ENCODE measurements around the gene PIGU. TPM values are rescaled to one million over a fixed set of nuclear protein-coding genes. Genes with fewer than 3 reads are reported as not detected.
"Not testable (repeated sequence)": the region's sequence is repeated elsewhere in the genome, so short reads cannot be mapped to it uniquely, and the experiment has no call there.

The PIGU gene
- total and polyA plus RNA-seq, 5 experiments from 2014 or later, result 11.4 to 25.4 (median 18.3) TPM

DNA sequence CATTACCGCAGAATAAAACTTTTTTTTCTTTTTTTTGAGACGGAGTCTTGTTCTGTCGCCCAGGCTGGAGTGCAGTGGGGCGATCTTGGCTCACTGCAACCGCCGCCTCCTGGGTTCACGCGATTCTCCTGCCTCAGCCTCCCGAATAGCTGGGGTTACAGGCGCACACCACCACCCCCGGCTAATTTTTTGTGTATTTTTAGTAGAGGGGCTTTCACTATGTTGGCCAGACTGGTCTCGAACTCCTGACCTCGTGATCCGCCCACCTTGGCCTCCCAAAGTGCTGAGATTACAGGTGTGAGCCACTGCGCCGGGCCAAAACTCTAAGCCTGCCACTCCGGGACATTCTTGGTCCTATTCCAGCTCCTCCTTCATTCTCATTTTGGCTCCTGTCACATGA lies 162.9 kb downstream of the PIGU start:
- H3K9me3 Mint-ChIP-seq, DNase-seq, ATAC-seq, POLR2A ChIA-PET, H3K27me3 Mint-ChIP-seq: not testable (repeated sequence)
- H3K27ac Mint-ChIP-seq, result peak overlapping the region in 6 of 10 donors; percentile 16 to 67 (median 44)
- peaks cover 0 to 13% (median 0%) of the 10 kb centered on the region in 3 donors for H3K36me3 Mint-ChIP-seq
- H3K4me3 Mint-ChIP-seq, result peak overlapping the region in 4 of 10 donors; percentile 7 to 63 (median 28)
- H3K4me1 Mint-ChIP-seq, result peaks cover 25 to 56% (median 33%) of the 10 kb centered on the region in 4 donors

GRCh38 chr20:34512955-34513419 lies 163.9 kb downstream of the PIGU start:
- Mint-ChIP-seq H3K4me1 (peaks cover 18 to 47% (median 25%) of the 10 kb centered on the region in 4 donors), H3K4me3 (peak overlapping the region in 3 of 10 donors; percentile 20 to 25 (median 22)), H3K27ac (peak overlapping the region in 8 of 10 donors; percentile 15 to 77 (median 46)), H3K9me3 (no peaks in the 10 kb centered on the region), H3K27me3 (no peaks in the 10 kb centered on the region), H3K36me3 (peaks cover 0 to 21% (median 0%) of the 10 kb centered on the region in 3 donors)
- POLR2A ChIA-PET, result no interaction called here
- DNase-seq (no peak), ATAC-seq (no peak)

GRCh38 chr20:34512266-34512954 lies 164.5 kb downstream of the PIGU start:
- H3K27ac Mint-ChIP-seq, result peak overlapping the region in 9 of 10 donors; percentile 10 to 82 (median 52)
- peak overlapping the region in 1 of 10 donors; percentile 15 for H3K4me3 Mint-ChIP-seq
- ATAC-seq, result no peak
- POLR2A ChIA-PET, result no interaction called here
- DNase-seq, result no peak
- peaks cover 15 to 43% (median 21%) of the 10 kb centered on the region in 4 donors for H3K4me1 Mint-ChIP-seq
- H3K27me3 Mint-ChIP-seq, result no peaks in the 10 kb centered on the region
- peaks cover 0 to 27% (median 0%) of the 10 kb centered on the region in 3 donors for H3K36me3 Mint-ChIP-seq
- H3K9me3 Mint-ChIP-seq, result no peaks in the 10 kb centered on the region

DNA sequence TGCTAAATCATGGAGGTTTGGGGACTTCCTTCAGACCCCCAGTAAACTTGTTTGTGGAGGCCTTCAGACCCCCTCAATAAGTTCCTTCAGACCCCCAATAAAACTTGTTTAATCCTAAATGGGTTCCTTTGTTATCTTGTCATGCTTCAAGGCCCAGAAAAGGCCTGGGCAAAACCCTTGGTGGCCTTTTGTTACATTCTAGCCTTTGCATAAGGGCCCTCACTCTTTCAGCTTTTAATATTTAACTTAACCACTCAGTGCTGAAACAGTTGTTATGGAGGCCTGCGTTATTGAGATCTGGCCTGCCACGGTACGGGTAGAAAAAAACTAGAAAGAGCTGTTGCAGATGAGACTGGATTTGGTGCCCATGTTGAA lies 165.0 kb downstream of the PIGU start:
- H3K27me3 Mint-ChIP-seq, result no peaks in the 10 kb centered on the region
- H3K4me3 Mint-ChIP-seq, result no peak overlapping the region
- H3K4me1 Mint-ChIP-seq, result peaks cover 15 to 38% (median 21%) of the 10 kb centered on the region in 4 donors
- peaks cover 0 to 31% (median 0%) of the 10 kb centered on the region in 3 donors for H3K36me3 Mint-ChIP-seq
- peak overlapping the region in 6 of 10 donors; percentile 10 to 72 (median 22) for H3K27ac Mint-ChIP-seq
- H3K9me3 Mint-ChIP-seq, result no peaks in the 10 kb centered on the region
- ATAC-seq (no peak), DNase-seq (no peak)
- POLR2A ChIA-PET, result interaction anchor here (0.6 kb wide), 1 partner anchor 102 kb away, joined by 3 read pairs; no protein-coding TSS in a partner anchor

GRCh38 chr20:34510575-34510974 lies 166.3 kb downstream of the PIGU start:
- DNase-seq (no peak), ATAC-seq (no peak)
- H3K27ac Mint-ChIP-seq, result peak overlapping the region in 2 of 10 donors; percentile 6 to 34
- no peaks in the 10 kb centered on the region for H3K27me3 Mint-ChIP-seq
- peaks cover 0 to 43% (median 0%) of the 10 kb centered on the region in 3 donors for H3K36me3 Mint-ChIP-seq
- no peaks in the 10 kb centered on the region for H3K9me3 Mint-ChIP-seq
- POLR2A ChIA-PET, result no interaction called here
- peaks cover 12 to 31% (median 22%) of the 10 kb centered on the region in 4 donors for H3K4me1 Mint-ChIP-seq
- no peak overlapping the region for H3K4me3 Mint-ChIP-seq

Other genes with a start within 250 kb of the PIGU start
- 10 to 100 TPM; 60.1 to 67.6 TPM for gene DYNLRB1, start 160.7 kb downstream of the PIGU start, total RNA-seq
- 100 to 1,000 TPM; 216 to 275 (median 268) TPM for gene DYNLRB1, start 160.7 kb downstream of the PIGU start, polyA plus RNA-seq
- gene MAP1LC3A, start 118.4 kb downstream of the PIGU start, total RNA-seq, result 1 to 10 TPM in 1 of 2 experiments, under 1 TPM in 1; 0.99 to 2.4 TPM
- gene MAP1LC3A, start 118.4 kb downstream of the PIGU start, polyA plus RNA-seq, result 1 to 10 TPM in 2 of 3 donors, under 1 TPM in 1; 0.94 to 2.1 (median 1.6) TPM
- gene TP53INP2, start 27.3 kb upstream of the PIGU start, total RNA-seq, result 1 to 10 TPM; 1.7 to 1.8 TPM
- gene TP53INP2, start 27.3 kb upstream of the PIGU start, polyA plus RNA-seq, result under 1 TPM; 0.08 to 0.64 (median 0.53) TPM
- gene NCOA6, start 148.6 kb upstream of the PIGU start, total RNA-seq, result 10 to 100 TPM; 24.3 to 29.2 TPM
- 1 to 10 TPM; 2.8 to 8.2 (median 5.0) TPM for gene NCOA6, start 148.6 kb upstream of the PIGU start, polyA plus RNA-seq
- gene GGT7, start 195.8 kb upstream of the PIGU start, total RNA-seq, result 10 to 100 TPM; 42.1 to 43.3 TPM
- gene GGT7, start 195.8 kb upstream of the PIGU start, polyA plus RNA-seq, result 1 to 10 TPM; 3.9 to 9.4 (median 8.0) TPM
- gene ACSS2, start 199.5 kb upstream of the PIGU start, total RNA-seq, result 10 to 100 TPM; 27.2 to 27.9 TPM
- 10 to 100 TPM in 2 of 3 donors, 1 to 10 TPM in 1; 9.1 to 10.9 (median 10.4) TPM for gene ACSS2, start 199.5 kb upstream of the PIGU start, polyA plus RNA-seq